ENCODE measurements around the gene CLSTN2. TPM values are rescaled to one million over a fixed set of nuclear protein-coding genes. Genes with fewer than 3 reads are reported as not detected.

The CLSTN2 gene
- total and polyA plus RNA-seq, 2 of the 8 experiments (the other 6 are each of a cell fraction or from before 2014, with no cell fraction given): 0.39 to 0.52 TPM

- Histone ChIP-seq H3K79me2 (ENCODE audit: control insufficient read depth in 1 of 2, insufficient read depth in 2 of 2, low read length in 2 of 2) (no peaks in the 10 kb centered on the region), H4K8ac (ENCODE audit: extremely low read depth, insufficient read depth, low read length) (no peak overlapping the region), H3K9me3 (ENCODE audit: insufficient read depth in 2 of 2, low read depth in 1 of 2, low read length in 1 of 2) (no peaks in the 10 kb centered on the region), H3K18ac (ENCODE audit: extremely low read depth, low read length) (no peak overlapping the region), H3K27ac (ENCODE audit: low read depth, low read length) (no peak overlapping the region), H3K4ac (replicated peaks; ENCODE audit: insufficient read length, low read depth, low read length) (no peak overlapping the region), H3K56ac (replicated peaks; ENCODE audit: insufficient read length, low read depth, low read length) (no peak overlapping the region), H2BK12ac (ENCODE audit: low read depth, low read length) (no peak overlapping the region), H3K79me1 (ENCODE audit: low read depth, low read length) (no peaks in the 10 kb centered on the region), H4K5ac (ENCODE audit: insufficient read length, low read depth, low read length) (no peak overlapping the region), H2BK15ac (ENCODE audit: low read length) (no peak overlapping the region), H3K14ac (ENCODE audit: insufficient read length) (no peak overlapping the region), H4K91ac (replicated peaks; ENCODE audit: insufficient read length, low read length) (no peak overlapping the region), H2AFZ (ENCODE audit: low read length) (no peak overlapping the region), H3K4me3 (ENCODE audit: extremely low read depth in 1 of 4, insufficient read depth in 2 of 4, low read depth in 3 of 4, low read length in 4 of 4) (no peak overlapping the region), H2BK5ac (ENCODE audit: low read depth, low read length) (no peak overlapping the region), H3K4me2 (ENCODE audit: insufficient read depth in 1 of 2, low read depth in 2 of 2, low read length in 2 of 2) (no peak overlapping the region), H2AK5ac (ENCODE audit: low read depth, low read length) (no peak overlapping the region), H3K36me3 (ENCODE audit: control insufficient read depth in 2 of 4, insufficient read depth in 4 of 4, low read length in 3 of 4) (no peaks in the 10 kb centered on the region), H2BK120ac (replicated peaks; ENCODE audit: low read depth, low read length) (no peak overlapping the region), H3K23ac (ENCODE audit: insufficient read length) (no peak overlapping the region), H3K27me3 (replicated peaks in 1 of 4; ENCODE audit: control insufficient read depth in 3 of 4, extremely low read depth in 1 of 4, insufficient read depth in 3 of 4, low read length in 3 of 4) (no peaks in the 10 kb centered on the region), H4K20me1 (replicated peaks in 1 of 2; ENCODE audit: control insufficient read depth in 1 of 2, insufficient read depth in 2 of 2, low read length in 2 of 2) (no peaks in the 10 kb centered on the region), H3K4me1 (replicated peaks in 1 of 4; ENCODE audit: control insufficient read depth in 3 of 4, insufficient read depth in 4 of 4, low read length in 3 of 4) (no peaks in the 10 kb centered on the region; a peak in 2 of 7 replicates), H3K23me2 (ENCODE audit: low read depth, low read length) (no peaks in the 10 kb centered on the region), H3K9ac (replicated peaks in 1 of 4; ENCODE audit: extremely low read depth in 1 of 4, low read depth in 3 of 4, low read length in 3 of 4) (no peak overlapping the region), H2BK20ac (ENCODE audit: low read length) (no peak overlapping the region)
- FAIRE-seq (no peak), DNase-seq (ENCODE audit: low read depth in 1 of 2, low spot score in 2 of 2) (no peak)
- ChIA-PET POLR2A (ENCODE audit: partially characterized antibody) (no interaction called here), CTCF (ENCODE audit: partially characterized antibody) (interaction anchor here (0.6 to 1.8 kb wide), 3 partner anchors 18 to 591 kb away, joined by 3 to 7 read pairs (median 4); no protein-coding TSS in a partner anchor)
- TF ChIP-seq CHD1 (IDR thresholded peaks at IDR 0.05; ENCODE audit: low read depth, low read length) (no peak), SP2 (IDR thresholded peaks at IDR 0.05; ENCODE audit: low read length) (no peak), CBX5 (IDR thresholded peaks at IDR 0.05; ENCODE audit: low read depth, low read length) (no peak), TCF12 (IDR thresholded peaks at IDR 0.05; ENCODE audit: low read depth, low read length) (no peak)
- WGBS, 2 experiments (ENCODE audit: extremely low coverage in 1 of 2, insufficient coverage in 1 of 2, insufficient read length in 1 of 2, insufficient replicate concordance in 2 of 2, low coverage in 1 of 2, low lambda C conversion rate in 2 of 2, missing lambda C conversion rate in 1 of 2): 87% methylated on average over 3 of the region's 3 CpGs; no CpG with 5 or more reads in 1 of the 2 experiments
These were observed 163.1 kb downstream of the CLSTN2 start for GRCh38 chr3:140097874-140098635.

All from H1 (cell line).